ENCODE results near the gene RGPD5.
"Not testable (repeated sequence)": the region's sequence is repeated elsewhere in the genome, so short reads cannot be mapped to it uniquely, and the experiment has no call there.

Gene RGPD5

DNA sequence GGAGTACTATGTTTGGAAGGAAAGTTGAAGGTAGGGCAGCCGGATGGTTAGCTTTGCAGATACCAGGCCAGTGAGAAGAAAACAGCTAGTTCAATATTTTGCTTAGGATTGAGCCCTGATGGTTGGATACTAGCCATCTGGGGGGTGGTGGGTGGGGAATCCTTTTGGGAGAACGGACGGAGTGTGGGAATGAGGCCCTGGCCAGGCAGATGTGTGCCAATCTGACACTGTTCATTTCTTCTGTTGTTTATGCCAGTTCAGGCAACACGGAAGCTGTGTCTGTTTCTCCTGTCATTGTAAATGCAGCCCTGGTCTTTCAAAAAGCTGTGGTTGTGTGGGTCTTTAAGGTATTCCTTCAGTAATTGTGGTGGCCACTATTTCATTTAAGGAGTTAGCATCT is 96.9 kb downstream of the RGPD5 start:
- not testable (repeated sequence) for DNase-seq

DNA sequence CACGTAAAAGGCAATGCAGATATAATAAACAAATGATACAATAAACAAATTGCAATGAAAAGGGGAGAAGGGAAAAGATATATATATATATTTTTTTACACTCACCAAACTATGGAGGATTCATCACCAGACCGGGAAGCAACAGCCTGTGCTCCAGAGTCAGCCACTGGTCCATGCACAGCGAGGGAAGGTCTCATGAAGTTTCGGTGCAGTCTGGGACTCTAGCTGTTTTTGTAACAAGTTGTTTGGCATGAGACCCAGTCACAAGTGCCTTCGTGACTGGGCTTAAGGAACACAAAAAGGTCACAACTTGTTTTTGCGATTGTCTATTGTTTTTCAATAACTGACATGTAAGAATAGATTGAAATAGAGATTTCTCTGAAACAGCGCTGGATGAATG is 99.6 kb downstream of the RGPD5 start:
- DNase-seq = not testable (repeated sequence)

DNA sequence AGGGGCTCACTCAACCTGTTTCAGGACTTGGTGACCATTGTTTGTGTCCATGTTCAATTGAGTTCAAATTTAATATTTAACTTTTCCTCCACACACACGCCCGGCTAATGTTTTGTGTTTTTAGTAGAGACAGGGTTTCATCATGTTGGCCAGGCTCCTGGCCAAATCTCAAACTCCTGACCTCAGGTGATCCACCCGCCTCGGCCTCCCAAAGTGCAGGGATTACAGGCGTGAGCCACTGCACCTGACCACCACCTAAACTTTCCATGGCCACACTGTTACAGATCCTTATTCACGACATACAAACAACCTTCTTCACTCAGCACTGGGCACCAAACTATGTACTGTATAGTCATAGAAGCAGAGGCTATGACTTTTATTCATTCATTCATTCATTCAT is 100.0 kb downstream of the RGPD5 start:
- not testable (repeated sequence) for DNase-seq

DNA sequence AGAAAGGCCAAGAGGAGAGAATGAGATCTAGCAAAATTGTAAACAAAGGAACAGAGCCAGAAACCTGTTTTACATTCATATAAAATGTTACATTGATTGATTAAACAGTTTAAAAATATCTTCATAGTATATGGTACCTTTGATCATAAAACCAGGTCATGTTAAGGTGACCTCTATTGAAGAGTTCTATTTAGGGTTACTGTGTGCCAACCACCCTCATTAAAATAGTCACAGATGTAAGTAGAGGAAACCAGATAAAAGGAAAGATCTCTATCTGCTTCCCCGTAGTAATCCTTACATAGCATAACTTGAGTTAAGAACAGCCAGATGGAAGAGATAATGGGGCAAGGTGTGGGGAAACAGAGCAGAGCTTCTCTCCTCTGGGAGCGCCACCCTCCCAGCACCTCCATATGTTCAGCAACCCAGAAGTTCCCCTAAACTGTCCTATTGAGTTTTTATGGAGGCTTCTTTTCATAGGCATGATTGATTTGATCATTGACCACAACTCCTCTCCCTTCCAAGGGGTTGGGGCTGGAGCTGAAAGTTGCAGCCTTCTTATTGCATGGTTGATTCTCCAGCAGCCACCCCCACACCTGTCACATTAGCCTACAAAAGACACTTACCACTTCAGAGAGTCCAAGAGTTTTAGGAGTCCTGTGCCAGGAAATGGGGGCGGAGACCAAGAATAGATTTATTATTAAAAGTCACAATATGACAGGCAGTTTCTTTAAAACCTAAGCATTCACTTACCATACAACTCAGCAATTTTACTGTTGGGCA is 101.2 kb downstream of the RGPD5 start:
- DNase-seq = not testable (repeated sequence)

GRCh38 chr2:109896212-109896611 is 102.1 kb downstream of the RGPD5 start:
- DNase-seq = not testable (repeated sequence)

GRCh38 chr2:109897769-109898461 is 103.8 kb downstream of the RGPD5 start:
- not testable (repeated sequence) for DNase-seq

- not testable (repeated sequence) for DNase-seq
These were observed 104.6 kb downstream of the RGPD5 start, which contains the start of gene LIMS3 for GRCh38 chr2:109898462-109899336. LIMS3 (plus strand) TSS chr2:109898688; CDS start chr2:109898729, 41 bp downstream.

GRCh38 chr2:109905796-109906195 is 111.7 kb downstream of the RGPD5 start:
- DNase-seq = not testable (repeated sequence)
